Measurements from ENCODE around the gene LSG1. TPM values are rescaled to one million over a fixed set of nuclear protein-coding genes. Genes with fewer than 3 reads are reported as not detected.
A peak's percentile ranks its signal among the peaks of the same experiment; 100 is the strongest.

Gene LSG1
- total RNA-seq, 4 donors from 2014 or later: 18.7 to 69.9 (median 52.8) TPM

DNA sequence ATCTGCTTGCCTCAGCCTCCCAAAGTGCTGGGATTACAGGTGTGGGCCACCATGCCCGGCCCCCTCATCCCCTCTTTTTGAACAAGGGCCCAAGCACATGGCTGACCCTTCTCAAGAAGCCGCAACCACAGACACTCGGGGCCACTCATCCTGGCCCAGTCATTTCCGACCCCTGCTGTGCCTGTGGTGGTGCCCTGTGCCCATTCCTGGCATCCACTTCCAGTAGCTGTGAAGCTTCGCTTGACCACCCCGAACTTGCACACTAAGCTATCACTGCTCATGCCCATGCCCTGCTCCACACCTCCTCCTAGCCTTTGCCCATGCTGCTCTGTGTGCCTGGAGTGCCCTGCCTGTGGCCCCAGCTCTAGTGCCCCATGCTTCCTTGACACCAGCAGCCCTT, 47.0 kb downstream of the LSG1 start:
- H3K9me3 ChIP-seq: no peaks in the 10 kb centered on the region
- no peak overlapping the region for H3K4me3 ChIP-seq
- 87 to 93% methylated on average over 3 to 6 of the region's 6 CpGs for WGBS, 2 donors (ENCODE audit: low coverage in 1 of 2)
- no peaks in the 10 kb centered on the region for H3K27me3 ChIP-seq
- H3K27ac ChIP-seq: no peak overlapping the region
- in situ Hi-C loops (cut with MboI; ENCODE audit: low pct_ligation_motif_present in 1 of 4, low pct_unique_long_range_greater_than_20kb in 1 of 4, low sequenced_read_pairs in 3 of 4) (no loop called here), intact Hi-C loops (cut with DNase I; ENCODE audit: low total_unique reads) (no loop called here)
- TF ChIP-seq POLR2AphosphoS5 (IDR thresholded peaks at IDR 0.05) (no peak), EP300 (IDR thresholded peaks at IDR 0.05; ENCODE audit: low read depth) (no peak), POLR2A (IDR thresholded peaks at IDR 0.05) (no peak)
- TF ChIP-seq, protein P1, sequence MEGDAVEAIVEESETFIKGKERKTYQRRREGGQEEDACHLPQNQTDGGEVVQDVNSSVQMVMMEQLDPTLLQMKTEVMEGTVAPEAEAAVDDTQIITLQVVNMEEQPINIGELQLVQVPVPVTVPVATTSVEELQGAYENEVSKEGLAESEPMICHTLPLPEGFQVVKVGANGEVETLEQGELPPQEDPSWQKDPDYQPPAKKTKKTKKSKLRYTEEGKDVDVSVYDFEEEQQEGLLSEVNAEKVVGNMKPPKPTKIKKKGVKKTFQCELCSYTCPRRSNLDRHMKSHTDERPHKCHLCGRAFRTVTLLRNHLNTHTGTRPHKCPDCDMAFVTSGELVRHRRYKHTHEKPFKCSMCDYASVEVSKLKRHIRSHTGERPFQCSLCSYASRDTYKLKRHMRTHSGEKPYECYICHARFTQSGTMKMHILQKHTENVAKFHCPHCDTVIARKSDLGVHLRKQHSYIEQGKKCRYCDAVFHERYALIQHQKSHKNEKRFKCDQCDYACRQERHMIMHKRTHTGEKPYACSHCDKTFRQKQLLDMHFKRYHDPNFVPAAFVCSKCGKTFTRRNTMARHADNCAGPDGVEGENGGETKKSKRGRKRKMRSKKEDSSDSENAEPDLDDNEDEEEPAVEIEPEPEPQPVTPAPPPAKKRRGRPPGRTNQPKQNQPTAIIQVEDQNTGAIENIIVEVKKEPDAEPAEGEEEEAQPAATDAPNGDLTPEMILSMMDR (IDR thresholded peaks at IDR 0.05): no peak
- H3K36me3 ChIP-seq: peaks cover 0 to 12% (median 3%) of the 10 kb centered on the region in 4 donors
- DNase-seq: no peak
- peaks cover 0 to 11% (median 7%) of the 10 kb centered on the region in 4 donors for H3K4me1 ChIP-seq

DNA sequence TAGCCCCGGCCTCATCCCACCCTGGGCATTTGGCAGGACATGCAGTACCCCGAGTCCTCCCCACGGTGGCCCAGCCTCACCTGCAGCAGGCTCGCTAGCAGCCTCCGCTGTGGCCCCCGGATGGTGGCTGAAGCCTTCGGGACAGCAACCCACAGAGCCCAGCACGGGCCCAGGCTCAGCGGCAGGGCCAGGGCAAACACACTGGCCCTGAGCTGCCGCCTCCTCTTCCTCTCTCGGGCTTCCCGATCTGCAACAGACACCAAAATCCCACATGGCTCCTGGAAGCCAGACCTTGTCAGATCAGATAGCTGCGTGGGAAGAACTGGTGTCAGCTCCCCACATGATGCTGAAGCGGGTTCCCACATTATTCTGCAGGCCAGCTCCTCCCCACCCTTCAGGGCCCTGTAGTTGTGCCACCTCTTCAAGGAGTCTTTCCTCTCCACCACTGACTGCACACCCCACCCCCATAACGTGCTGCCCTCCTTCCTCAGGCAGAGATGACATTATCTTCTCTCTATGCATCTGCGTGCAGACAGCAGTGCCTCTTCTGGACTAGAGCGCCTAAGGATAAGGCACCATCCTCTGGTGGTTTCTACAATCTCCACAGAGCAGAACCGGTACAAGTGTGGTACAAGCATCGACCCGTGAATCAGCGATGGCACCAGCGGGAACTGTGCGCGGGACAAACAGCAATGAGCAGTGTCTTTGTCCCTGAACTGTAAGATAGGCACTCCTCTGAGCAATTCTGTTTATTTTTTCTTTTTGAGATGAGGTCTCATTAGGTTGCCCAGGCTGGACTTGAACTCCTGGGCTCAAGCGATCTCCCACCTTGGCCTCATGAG, 48.3 kb downstream of the LSG1 start:
- intact Hi-C loops (cut with DNase I; ENCODE audit: low total_unique reads): no loop called here
- no peak overlapping the region for H3K4me3 ChIP-seq
- H3K27ac ChIP-seq: no peak overlapping the region
- no peak for DNase-seq
- no peaks in the 10 kb centered on the region for H3K9me3 ChIP-seq
- no peaks in the 10 kb centered on the region for H3K27me3 ChIP-seq
- TF ChIP-seq POLR2AphosphoS5 (IDR thresholded peaks at IDR 0.05): no peak
- H3K36me3 ChIP-seq: peaks cover 0 to 12% (median 3%) of the 10 kb centered on the region in 4 donors
- peaks cover 0 to 11% (median 7%) of the 10 kb centered on the region in 4 donors for H3K4me1 ChIP-seq
- in situ Hi-C loops (cut with MboI; ENCODE audit: low pct_ligation_motif_present in 1 of 4, low pct_unique_long_range_greater_than_20kb in 1 of 4, low sequenced_read_pairs in 3 of 4): no loop called here
- 95 to 98% methylated on average over 9 to 25 of the region's 25 CpGs for WGBS, 2 donors (ENCODE audit: low coverage in 1 of 2)

DNA sequence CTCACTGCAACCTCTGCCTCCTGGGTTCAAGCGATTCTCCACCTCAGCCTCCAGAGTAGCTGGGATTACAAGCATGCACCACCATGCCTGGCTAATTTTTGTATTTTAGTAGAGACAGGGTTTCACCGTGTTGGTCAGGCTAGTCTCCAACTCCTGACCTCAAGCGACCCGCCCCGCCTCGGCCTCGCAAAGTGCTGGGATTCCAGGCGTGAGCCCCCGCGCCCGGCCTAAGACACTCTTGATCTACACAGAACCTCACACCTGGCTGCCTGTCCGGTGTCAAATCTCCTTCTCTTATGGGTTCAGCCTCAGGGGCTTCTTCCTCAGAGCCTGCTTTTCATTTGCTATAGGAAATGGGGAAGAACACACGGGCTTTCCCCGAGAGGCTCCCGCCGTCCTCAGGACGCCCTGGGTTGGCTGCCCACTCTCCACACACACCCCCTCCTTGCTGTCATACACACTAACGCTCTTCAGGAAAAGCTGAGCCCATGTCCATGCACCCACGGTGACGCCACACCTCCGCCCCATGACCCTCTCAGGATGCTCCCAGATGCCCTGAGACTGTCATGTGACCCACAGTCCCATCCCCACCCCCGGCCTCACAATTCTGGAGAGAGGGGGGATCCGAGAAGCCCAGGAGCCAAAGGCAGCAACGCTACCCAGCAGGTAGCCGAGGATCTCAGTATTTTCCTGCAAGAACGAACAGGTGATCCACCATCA, 49.2 kb downstream of the LSG1 start:
- H3K4me1 ChIP-seq: peaks cover 0 to 11% (median 7%) of the 10 kb centered on the region in 4 donors
- in situ Hi-C loops (cut with MboI; ENCODE audit: low pct_ligation_motif_present in 1 of 4, low pct_unique_long_range_greater_than_20kb in 1 of 4, low sequenced_read_pairs in 3 of 4) (no loop called here), intact Hi-C loops (cut with DNase I; ENCODE audit: low total_unique reads) (no loop called here)
- H3K9me3 ChIP-seq: no peaks in the 10 kb centered on the region
- WGBS, 2 donors (ENCODE audit: low coverage in 1 of 2): 95% methylated on average over 26 of the region's 26 CpGs; no CpG with 5 or more reads in 1 of the 2 donors
- H3K4me3 ChIP-seq: no peak overlapping the region
- H3K27me3 ChIP-seq: no peaks in the 10 kb centered on the region
- no peak overlapping the region for H3K27ac ChIP-seq
- no peak for DNase-seq
- TF ChIP-seq POLR2AphosphoS5 (IDR thresholded peaks at IDR 0.05) (no peak), EP300 (IDR thresholded peaks at IDR 0.05; ENCODE audit: low read depth) (no peak), POLR2A (IDR thresholded peaks at IDR 0.05) (no peak)
- TF ChIP-seq, protein P1 (IDR thresholded peaks at IDR 0.05): no peak
- H3K36me3 ChIP-seq: peaks cover 0 to 6% (median 3%) of the 10 kb centered on the region in 4 donors

DNA sequence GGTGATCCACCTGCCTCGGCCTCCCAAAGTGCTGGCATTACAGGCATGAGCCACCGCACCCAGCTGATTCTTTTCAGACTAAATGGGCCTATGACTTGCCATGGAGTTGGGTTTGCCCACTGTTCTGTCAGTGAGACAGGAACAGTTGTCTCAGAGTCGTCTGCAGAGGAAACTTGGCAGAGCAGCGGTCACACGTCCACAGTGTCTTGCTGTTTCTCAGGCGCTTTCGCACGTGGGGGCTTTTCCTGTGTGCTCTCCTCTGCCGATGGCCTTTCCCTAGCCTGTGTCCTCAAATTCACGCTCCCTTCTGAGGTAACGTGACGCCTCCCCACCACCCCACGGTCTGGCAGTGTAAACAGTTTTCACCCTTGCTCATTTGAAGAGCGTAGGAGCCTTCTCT, 50.0 kb downstream of the LSG1 start:
- H3K4me3 ChIP-seq: no peak overlapping the region
- H3K36me3 ChIP-seq: peaks cover 0 to 5% (median 0%) of the 10 kb centered on the region in 4 donors
- no peak for DNase-seq
- TF ChIP-seq POLR2A (IDR thresholded peaks at IDR 0.05): no peak
- TF ChIP-seq EP300 (IDR thresholded peaks at IDR 0.05; ENCODE audit: low read depth): no peak
- no peak for TF ChIP-seq POLR2AphosphoS5 (IDR thresholded peaks at IDR 0.05)
- TF ChIP-seq, protein P1 (IDR thresholded peaks at IDR 0.05): no peak
- H3K27me3 ChIP-seq: no peaks in the 10 kb centered on the region
- in situ Hi-C loops (cut with MboI; ENCODE audit: low pct_ligation_motif_present in 1 of 4, low pct_unique_long_range_greater_than_20kb in 1 of 4, low sequenced_read_pairs in 3 of 4) (no loop called here), intact Hi-C loops (cut with DNase I; ENCODE audit: low total_unique reads) (no loop called here)
- 84 to 91% methylated on average over 12 to 14 of the region's 14 CpGs for WGBS, 2 donors (ENCODE audit: low coverage in 1 of 2)
- peak overlapping the region in 2 of 4 donors; percentile 55 to 67 for H3K27ac ChIP-seq
- H3K4me1 ChIP-seq: peaks cover 0 to 11% (median 7%) of the 10 kb centered on the region in 4 donors
- H3K9me3 ChIP-seq: no peaks in the 10 kb centered on the region

Measured in transverse colon (tissue), 4 donors.